ENCODE results near the gene RAB8B.

Gene RAB8B

GRCh38 chr15:63296195-63296594, 106.8 kb downstream of the RAB8B start (continued):
- TF ChIP-seq ATF2 (tag by site-specific recombination; IDR thresholded peaks at IDR 0.05; ENCODE audit: low read depth) (no peak), ZNF169 (tag by site-specific recombination; IDR thresholded peaks at IDR 0.05) (no peak), ZNF184 (tag by site-specific recombination; IDR thresholded peaks at IDR 0.05) (no peak), ZNF155 (tag by site-specific recombination; IDR thresholded peaks at IDR 0.05) (no peak), ZNF843 (tag by site-specific recombination; IDR thresholded peaks at IDR 0.05) (no peak), ZNF600 (tag by site-specific recombination; IDR thresholded peaks at IDR 0.05) (no peak), ZNF488 (tag by site-specific recombination; IDR thresholded peaks at IDR 0.05) (no peak)

DNA sequence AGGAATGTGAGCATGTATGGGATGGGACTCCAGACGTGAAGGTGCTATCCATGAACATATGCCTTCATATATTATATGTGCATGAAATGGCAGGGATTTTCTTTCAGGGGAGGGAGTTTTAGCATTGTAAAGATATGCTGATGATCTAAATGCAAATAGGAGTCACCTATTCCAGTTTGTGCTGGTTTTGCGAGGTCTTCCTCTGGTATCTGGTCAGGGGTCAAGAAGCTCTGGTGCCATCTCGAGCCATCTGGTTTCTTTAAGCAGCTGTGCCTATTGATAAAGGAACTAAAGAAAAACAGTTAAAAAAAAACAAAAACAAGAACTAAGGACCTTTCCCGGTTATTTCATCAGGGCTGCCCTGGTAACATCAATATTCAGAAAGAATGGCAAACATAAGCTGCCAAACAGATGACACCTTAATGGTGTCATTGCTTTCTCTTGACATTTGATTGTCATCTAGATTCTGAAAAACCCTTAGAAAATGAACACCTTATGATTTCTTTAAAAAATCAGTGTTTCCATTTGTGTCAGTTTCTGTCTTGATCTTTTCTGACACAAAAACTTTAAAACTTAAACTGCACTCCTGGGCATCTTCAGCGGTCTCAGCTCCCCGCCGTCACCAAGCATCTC, 110.7 kb downstream of the RAB8B start:
- peaks cover 0 to 4% of the 10 kb centered on the region in 2 experiments; a peak in 1 of 3 replicates for H3K36me3 ChIP-seq (ENCODE audit: control insufficient read depth in 2 of 2, insufficient read depth in 1 of 2, low read length in 2 of 2)
- H3K4me3 ChIP-seq (ENCODE audit: low read depth, low read length): no peak overlapping the region
- H3K9me3 ChIP-seq (ENCODE audit: control insufficient read depth, insufficient read depth, low read depth, low read length): no peaks in the 10 kb centered on the region
- no peaks in the 10 kb centered on the region for H3K4me1 ChIP-seq (ENCODE audit: control insufficient read depth, insufficient read depth, low read length)
- POLR2A ChIA-PET: no interaction called here
- H3K27ac ChIP-seq (ENCODE audit: extremely low read depth, low read depth, low read length): no peak overlapping the region
- no peak for TF ChIP-seq ZSCAN30 (tag by site-specific recombination; IDR thresholded peaks at IDR 0.05)
- no peak for TF ChIP-seq ZNF140 (tag by site-specific recombination; IDR thresholded peaks at IDR 0.05)
- no peak for TF ChIP-seq ZNF302 (tag by site-specific recombination; IDR thresholded peaks at IDR 0.05; ENCODE audit: low read depth)
- CTCF ChIA-PET: interaction anchor here (0.6 kb wide), 1 partner anchor 126 kb away, joined by 3 read pairs; no protein-coding TSS in a partner anchor

DNA sequence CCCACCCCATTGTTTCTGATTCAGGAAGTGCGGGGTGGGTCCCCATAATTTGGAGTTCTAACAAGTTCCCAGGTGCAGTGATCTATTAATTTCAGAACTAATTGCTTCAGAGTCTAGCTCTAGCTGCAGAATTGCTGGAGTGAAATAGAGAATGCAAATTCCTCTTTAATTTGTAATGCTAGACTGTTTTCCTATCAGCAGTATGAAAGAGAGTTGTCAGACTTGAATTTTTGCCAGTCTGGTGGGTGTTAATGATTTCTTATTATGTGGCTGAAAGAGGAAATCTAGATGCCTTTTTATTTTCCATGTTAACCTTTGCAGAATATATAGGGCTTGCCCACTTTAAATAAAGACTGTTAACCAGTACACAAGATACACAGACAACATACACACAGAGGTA, 111.7 kb downstream of the RAB8B start:
- ChIA-PET CTCF (no interaction called here), POLR2A (no interaction called here)
- Histone ChIP-seq H3K36me3 (ENCODE audit: control insufficient read depth in 2 of 2, insufficient read depth in 1 of 2, low read length in 2 of 2) (peaks cover 0 to 13% of the 10 kb centered on the region in 2 experiments; a peak in 1 of 3 replicates), H3K9me3 (ENCODE audit: control insufficient read depth, insufficient read depth, low read depth, low read length) (no peaks in the 10 kb centered on the region), H3K27ac (ENCODE audit: extremely low read depth, low read depth, low read length) (no peak overlapping the region), H3K4me1 (ENCODE audit: control insufficient read depth, insufficient read depth, low read length) (no peaks in the 10 kb centered on the region), H3K4me3 (ENCODE audit: low read depth, low read length) (no peak overlapping the region)
- TF ChIP-seq, protein P1, sequence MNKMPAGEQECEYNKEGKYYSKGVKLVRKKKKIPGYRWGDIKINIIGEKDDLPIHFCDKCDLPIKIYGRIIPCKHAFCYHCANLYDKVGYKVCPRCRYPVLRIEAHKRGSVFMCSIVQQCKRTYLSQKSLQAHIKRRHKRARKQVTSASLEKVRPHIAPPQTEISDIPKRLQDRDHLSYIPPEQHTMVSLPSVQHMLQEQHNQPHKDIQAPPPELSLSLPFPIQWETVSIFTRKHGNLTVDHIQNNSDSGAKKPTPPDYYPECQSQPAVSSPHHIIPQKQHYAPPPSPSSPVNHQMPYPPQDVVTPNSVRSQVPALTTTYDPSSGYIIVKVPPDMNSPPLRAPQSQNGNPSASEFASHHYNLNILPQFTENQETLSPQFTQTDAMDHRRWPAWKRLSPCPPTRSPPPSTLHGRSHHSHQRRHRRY (tag by site-specific recombination; IDR thresholded peaks at IDR 0.05): no peak
- no peak for TF ChIP-seq HOXA7 (CRISPR knock-in tag; IDR thresholded peaks at IDR 0.05; ENCODE audit: borderline replicate concordance)

DNA sequence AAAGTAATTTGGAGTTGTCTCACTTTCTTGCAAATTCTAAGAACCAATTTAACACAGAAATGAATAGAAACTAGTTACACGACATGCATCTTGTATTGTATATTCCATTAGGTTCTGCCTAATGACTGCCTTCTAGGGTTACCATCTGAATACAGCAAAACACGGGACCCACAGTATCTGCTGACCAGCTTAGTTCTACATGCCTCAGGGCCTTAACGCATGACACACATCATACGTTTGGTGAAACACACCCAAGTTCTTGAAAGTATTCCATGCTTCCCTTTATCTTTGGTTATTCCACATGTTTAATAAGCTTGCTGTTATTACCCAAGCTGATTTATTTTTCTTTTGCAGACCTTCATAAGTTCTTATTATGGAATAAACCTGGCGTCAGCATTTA, 115.9 kb downstream of the RAB8B start:
- no peak for TF ChIP-seq ZNF184 (tag by site-specific recombination; IDR thresholded peaks at IDR 0.05)
- TF ChIP-seq ZNF138 (tag by site-specific recombination; IDR thresholded peaks at IDR 0.05; ENCODE audit: borderline replicate concordance): no peak
- no peak for TF ChIP-seq ZNF792 (tag by site-specific recombination; IDR thresholded peaks at IDR 0.05)
- no peak for TF ChIP-seq ZNF416 (tag by site-specific recombination; IDR thresholded peaks at IDR 0.05)
- no peak for TF ChIP-seq ZNF266 (tag by site-specific recombination; IDR thresholded peaks at IDR 0.05; ENCODE audit: low read depth)
- TF ChIP-seq ZNF843 (tag by site-specific recombination; IDR thresholded peaks at IDR 0.05): no peak
- no peak for TF ChIP-seq ZNF610 (tag by site-specific recombination; IDR thresholded peaks at IDR 0.05; ENCODE audit: borderline replicate concordance)
- TF ChIP-seq SCRT2 (tag by site-specific recombination; IDR thresholded peaks at IDR 0.05): no peak
- peaks cover 0 to 18% of the 10 kb centered on the region in 2 experiments; a peak in 1 of 3 replicates for H3K36me3 ChIP-seq (ENCODE audit: control insufficient read depth in 2 of 2, insufficient read depth in 1 of 2, low read length in 2 of 2)
- ChIA-PET POLR2A (no interaction called here), CTCF (interaction anchor here (0.6 kb wide), 1 partner anchor 576 kb away, joined by 3 read pairs; no protein-coding TSS in a partner anchor)
- H3K9me3 ChIP-seq (ENCODE audit: control insufficient read depth, insufficient read depth, low read depth, low read length): no peaks in the 10 kb centered on the region
- H3K4me1 ChIP-seq (ENCODE audit: control insufficient read depth, insufficient read depth, low read length): no peaks in the 10 kb centered on the region
- H3K4me3 ChIP-seq (ENCODE audit: low read depth, low read length): no peak overlapping the region
- H3K27ac ChIP-seq (ENCODE audit: extremely low read depth, low read depth, low read length): no peak overlapping the region
